COR-L47 (cell line): ENCODE data around the gene KIRREL3.
A peak's percentile ranks its signal among the peaks of the same experiment; 100 is the strongest.

Experiments
- DNase-seq: peaks from one replicate; lab custom pipeline; 2025; lab: John Stamatoyannopoulos, UW

The KIRREL3 gene

GRCh38 chr11:127000291-127000968 lies at the start of gene KIRREL3:
Gene KIRREL3, minus strand, starts transcription at chr11:127000770.
- DNase-seq: no peak

GRCh38 chr11:127050186-127050585 lies 49.6 kb upstream of the KIRREL3 start:
- DNase-seq: no peak

- no peak for DNase-seq
Measured at GRCh38 chr11:127049486-127049885, 48.9 kb upstream of the KIRREL3 start.

- no peak for DNase-seq
Measured at GRCh38 chr11:127044535-127044934, 44.0 kb upstream of the KIRREL3 start.

- DNase-seq: no peak
Measured at GRCh38 chr11:127042445-127042844, 41.9 kb upstream of the KIRREL3 start.

- DNase-seq: no peak
Measured at GRCh38 chr11:127039591-127039990, 39.0 kb upstream of the KIRREL3 start.

GRCh38 chr11:127037596-127037995 lies 37.0 kb upstream of the KIRREL3 start:
- peak; percentile 62 for DNase-seq

GRCh38 chr11:127037001-127037400 lies 36.4 kb upstream of the KIRREL3 start:
- DNase-seq: no peak

- no peak for DNase-seq
Measured at GRCh38 chr11:127035824-127036223, 35.3 kb upstream of the KIRREL3 start.

- DNase-seq: no peak
Measured at GRCh38 chr11:127034973-127035372, 34.4 kb upstream of the KIRREL3 start.

GRCh38 chr11:127028648-127029047 lies 28.1 kb upstream of the KIRREL3 start:
- no peak for DNase-seq

- DNase-seq: peak; percentile 64
Measured at GRCh38 chr11:127027789-127028188, 27.2 kb upstream of the KIRREL3 start.

- DNase-seq: no peak
Measured at GRCh38 chr11:127027000-127027399, 26.4 kb upstream of the KIRREL3 start.

- no peak for DNase-seq
Measured at GRCh38 chr11:127023991-127024390, 23.4 kb upstream of the KIRREL3 start.

- no peak for DNase-seq
Measured at GRCh38 chr11:127018683-127019279, 18.2 kb upstream of the KIRREL3 start.

- DNase-seq: no peak
Measured at GRCh38 chr11:127017482-127017881, 16.9 kb upstream of the KIRREL3 start.

- DNase-seq: no peak
Measured at GRCh38 chr11:127013550-127013949, 13.0 kb upstream of the KIRREL3 start.

- DNase-seq: no peak
Measured at GRCh38 chr11:127006311-127006710, 5.7 kb upstream of the KIRREL3 start.

GRCh38 chr11:127003260-127003981 lies 2.9 kb upstream of the KIRREL3 start:
- DNase-seq: peak; percentile 81

- no peak for DNase-seq
Measured at GRCh38 chr11:127002669-127003259, 2.2 kb upstream of the KIRREL3 start.

GRCh38 chr11:127000981-127001380 lies 411 bp upstream of the KIRREL3 start:
- DNase-seq: no peak

- DNase-seq: no peak
Measured at GRCh38 chr11:126999366-126999765, 1.2 kb downstream of the KIRREL3 start.

GRCh38 chr11:126997641-126998040 lies 2.9 kb downstream of the KIRREL3 start:
- no peak for DNase-seq
